Mucosa of stomach (tissue), 1 donor: ENCODE data around the gene PAMR1.
"Not testable (repeated sequence)": the region's sequence is repeated elsewhere in the genome, so short reads cannot be mapped to it uniquely, and the experiment has no call there.

ENCODE experiments used
- H3K27me3 ChIP-seq: one replicate; pipeline ENCODE4 v1.7.0; 2013; ENCODE audit warnings: mild to moderate bottlenecking, low read length; ENCODE audit not compliant: control insufficient read depth, insufficient read depth
- H3K36me3 ChIP-seq: one replicate; pipeline ENCODE4 v1.7.0; 2013; ENCODE audit warnings: low read length; ENCODE audit not compliant: control insufficient read depth, insufficient read depth
- H3K4me1 ChIP-seq: one replicate; pipeline ENCODE4 v1.7.0; 2013; ENCODE audit warnings: mild to moderate bottlenecking, low read length; ENCODE audit not compliant: control insufficient read depth, insufficient read depth
- H3K4me3 ChIP-seq: one replicate; pipeline ENCODE4 v1.7.0; 2013; ENCODE audit warnings: low read length
- H3K9ac ChIP-seq: one replicate; pipeline ENCODE4 v1.7.0; 2013; ENCODE audit warnings: mild to moderate bottlenecking, low read length, moderate library complexity
- H3K9me3 ChIP-seq: one replicate; pipeline ENCODE4 v1.7.0; 2013; ENCODE audit warnings: mild to moderate bottlenecking, low read length, moderate library complexity; ENCODE audit not compliant: control insufficient read depth
- donor health status: Pancreatic carcinoma.

Gene PAMR1

GRCh38 chr11:35539781-35540281 is 14.4 kb upstream of the PAMR1 start:
- H3K27me3 ChIP-seq: no peaks in the 10 kb centered on the region
- no peaks in the 10 kb centered on the region for H3K9me3 ChIP-seq
- H3K9ac ChIP-seq: no peak overlapping the region
- H3K4me1 ChIP-seq: peaks cover 8% of the 10 kb centered on the region
- no peak overlapping the region for H3K4me3 ChIP-seq
- H3K36me3 ChIP-seq: no peaks in the 10 kb centered on the region

GRCh38 chr11:35539256-35539655 is 13.8 kb upstream of the PAMR1 start:
- Histone ChIP-seq H3K27me3 (no peaks in the 10 kb centered on the region), H3K36me3 (no peaks in the 10 kb centered on the region), H3K9ac (no peak overlapping the region), H3K4me3 (no peak overlapping the region), H3K4me1 (peaks cover 8% of the 10 kb centered on the region), H3K9me3 (no peaks in the 10 kb centered on the region)

GRCh38 chr11:35536470-35536869 is 11.1 kb upstream of the PAMR1 start:
- Histone ChIP-seq H3K4me1 (peaks cover 8% of the 10 kb centered on the region), H3K9ac (no peak overlapping the region), H3K36me3 (no peaks in the 10 kb centered on the region), H3K4me3 (no peak overlapping the region), H3K27me3 (no peaks in the 10 kb centered on the region), H3K9me3 (no peaks in the 10 kb centered on the region)

- Histone ChIP-seq H3K9ac (no peak overlapping the region), H3K27me3 (peaks cover 18% of the 10 kb centered on the region), H3K4me1 (no peaks in the 10 kb centered on the region), H3K36me3 (no peaks in the 10 kb centered on the region), H3K4me3 (no peak overlapping the region), H3K9me3 (no peaks in the 10 kb centered on the region)
These were observed 5.8 kb upstream of the PAMR1 start for GRCh38 chr11:35531246-35531645.

- Histone ChIP-seq H3K36me3 (no peaks in the 10 kb centered on the region), H3K4me1 (no peaks in the 10 kb centered on the region), H3K4me3 (no peak overlapping the region), H3K9me3 (no peaks in the 10 kb centered on the region), H3K27me3 (peaks cover 31% of the 10 kb centered on the region), H3K9ac (no peak overlapping the region)
These were observed 4.6 kb upstream of the PAMR1 start for GRCh38 chr11:35529971-35530495.

GRCh38 chr11:35526370-35526792 is 965 bp upstream of the PAMR1 start:
- Histone ChIP-seq H3K27me3 (peaks cover 41% of the 10 kb centered on the region), H3K4me1 (no peaks in the 10 kb centered on the region), H3K9ac (no peak overlapping the region), H3K36me3 (no peaks in the 10 kb centered on the region), H3K4me3 (no peak overlapping the region), H3K9me3 (no peaks in the 10 kb centered on the region)

GRCh38 chr11:35524780-35525179 is 636 bp downstream of the PAMR1 start:
- H3K9me3 ChIP-seq: no peaks in the 10 kb centered on the region
- no peak overlapping the region for H3K9ac ChIP-seq
- no peaks in the 10 kb centered on the region for H3K36me3 ChIP-seq
- no peak overlapping the region for H3K4me3 ChIP-seq
- H3K4me1 ChIP-seq: no peaks in the 10 kb centered on the region
- H3K27me3 ChIP-seq: peaks cover 35% of the 10 kb centered on the region

GRCh38 chr11:35523861-35524260 is 1.6 kb downstream of the PAMR1 start:
- no peaks in the 10 kb centered on the region for H3K36me3 ChIP-seq
- no peak overlapping the region for H3K9ac ChIP-seq
- no peak overlapping the region for H3K4me3 ChIP-seq
- no peaks in the 10 kb centered on the region for H3K4me1 ChIP-seq
- no peaks in the 10 kb centered on the region for H3K9me3 ChIP-seq
- peaks cover 34% of the 10 kb centered on the region for H3K27me3 ChIP-seq

- H3K4me3 ChIP-seq: no peak overlapping the region
- no peaks in the 10 kb centered on the region for H3K9me3 ChIP-seq
- no peak overlapping the region for H3K9ac ChIP-seq
- no peaks in the 10 kb centered on the region for H3K36me3 ChIP-seq
- no peaks in the 10 kb centered on the region for H3K4me1 ChIP-seq
- peaks cover 34% of the 10 kb centered on the region for H3K27me3 ChIP-seq
These were observed 2.1 kb downstream of the PAMR1 start for GRCh38 chr11:35523331-35523768.

- H3K27me3 ChIP-seq: peaks cover 31% of the 10 kb centered on the region
- H3K9ac ChIP-seq, H3K9me3 ChIP-seq, H3K4me1 ChIP-seq, H3K4me3 ChIP-seq, H3K36me3 ChIP-seq: not testable (repeated sequence)
These were observed 3.3 kb downstream of the PAMR1 start for GRCh38 chr11:35522091-35522490.

GRCh38 chr11:35520376-35520775 is 5.0 kb downstream of the PAMR1 start:
- Histone ChIP-seq H3K27me3 (peaks cover 14% of the 10 kb centered on the region), H3K9me3 (no peaks in the 10 kb centered on the region)

GRCh38 chr11:35518766-35519165 is 6.7 kb downstream of the PAMR1 start:
- Histone ChIP-seq H3K27me3 (no peaks in the 10 kb centered on the region), H3K4me1 (no peaks in the 10 kb centered on the region), H3K9ac (no peak overlapping the region)

More at GRCh38 chr11:35520376-35520775, 5.0 kb downstream of the PAMR1 start:
- Histone ChIP-seq H3K9ac (no peak overlapping the region), H3K4me1 (no peaks in the 10 kb centered on the region), H3K36me3 (no peaks in the 10 kb centered on the region), H3K4me3 (no peak overlapping the region)

GRCh38 chr11:35517481-35517880 is 7.9 kb downstream of the PAMR1 start:
- Histone ChIP-seq H3K9ac (no peak overlapping the region), H3K9me3 (no peaks in the 10 kb centered on the region), H3K27me3 (no peaks in the 10 kb centered on the region), H3K4me3 (no peak overlapping the region), H3K4me1 (no peaks in the 10 kb centered on the region), H3K36me3 (no peaks in the 10 kb centered on the region)

More at GRCh38 chr11:35518766-35519165, 6.7 kb downstream of the PAMR1 start:
- H3K4me3 ChIP-seq: no peak overlapping the region
- no peaks in the 10 kb centered on the region for H3K9me3 ChIP-seq
- no peaks in the 10 kb centered on the region for H3K36me3 ChIP-seq
